ENCODE results near the gene ZNF493.

The ZNF493 gene

DNA sequence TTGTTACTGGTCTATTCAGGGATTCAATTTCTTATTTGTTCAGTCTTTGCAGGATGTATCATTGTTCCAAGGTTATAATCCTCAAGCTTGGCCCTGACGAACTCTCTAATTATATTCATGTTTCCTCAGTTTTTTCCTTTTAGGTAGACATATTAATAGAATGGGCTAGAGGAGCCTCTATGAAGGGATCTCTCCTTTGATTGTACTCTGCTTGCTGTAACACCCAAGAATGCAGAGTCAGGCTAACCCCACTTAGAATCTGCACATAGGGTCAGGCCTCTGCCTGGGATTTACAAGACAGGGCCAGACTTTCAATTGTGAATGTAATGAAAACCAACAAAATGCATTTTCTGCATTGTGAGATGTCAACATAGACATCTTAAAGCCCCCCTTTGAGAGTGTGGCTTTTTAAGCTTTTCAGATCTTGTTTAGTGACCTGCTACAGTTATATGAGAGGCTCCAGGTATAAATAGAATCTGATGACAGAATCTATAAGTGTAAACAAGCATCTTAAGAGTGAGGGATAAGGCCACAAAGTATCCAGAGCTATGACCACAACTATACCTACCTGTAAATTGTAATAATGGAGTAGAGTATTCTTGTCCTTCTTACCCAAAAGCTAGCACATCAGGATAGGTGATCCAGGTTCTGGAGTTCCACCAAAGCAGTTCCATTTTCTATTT, 5.5 kb downstream of the ZNF493 start:
- DNase-seq (ENCODE audit: extremely low read depth, low read depth), result no peak

DNA sequence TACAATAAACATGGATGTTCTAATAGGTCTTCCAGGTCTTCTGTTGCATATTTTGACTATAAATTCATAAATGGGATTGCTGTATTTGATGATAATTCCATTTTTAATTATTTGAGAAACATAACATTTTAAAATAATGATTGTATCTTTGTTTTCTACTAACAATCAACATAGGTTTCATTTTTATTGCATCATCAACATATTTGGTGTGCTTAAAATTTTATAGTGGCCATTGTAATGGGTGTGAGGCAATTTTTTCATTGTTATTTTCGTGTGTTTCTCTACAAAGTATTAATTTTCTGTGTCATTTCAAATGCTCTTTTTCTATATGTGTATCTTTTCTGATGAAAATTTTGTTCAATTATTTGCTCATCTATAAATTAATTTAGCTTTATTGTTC, 13.2 kb downstream of the ZNF493 start:
- DNase-seq (ENCODE audit: extremely low read depth, low read depth), result no peak
- TF ChIP-seq, protein P1, sequence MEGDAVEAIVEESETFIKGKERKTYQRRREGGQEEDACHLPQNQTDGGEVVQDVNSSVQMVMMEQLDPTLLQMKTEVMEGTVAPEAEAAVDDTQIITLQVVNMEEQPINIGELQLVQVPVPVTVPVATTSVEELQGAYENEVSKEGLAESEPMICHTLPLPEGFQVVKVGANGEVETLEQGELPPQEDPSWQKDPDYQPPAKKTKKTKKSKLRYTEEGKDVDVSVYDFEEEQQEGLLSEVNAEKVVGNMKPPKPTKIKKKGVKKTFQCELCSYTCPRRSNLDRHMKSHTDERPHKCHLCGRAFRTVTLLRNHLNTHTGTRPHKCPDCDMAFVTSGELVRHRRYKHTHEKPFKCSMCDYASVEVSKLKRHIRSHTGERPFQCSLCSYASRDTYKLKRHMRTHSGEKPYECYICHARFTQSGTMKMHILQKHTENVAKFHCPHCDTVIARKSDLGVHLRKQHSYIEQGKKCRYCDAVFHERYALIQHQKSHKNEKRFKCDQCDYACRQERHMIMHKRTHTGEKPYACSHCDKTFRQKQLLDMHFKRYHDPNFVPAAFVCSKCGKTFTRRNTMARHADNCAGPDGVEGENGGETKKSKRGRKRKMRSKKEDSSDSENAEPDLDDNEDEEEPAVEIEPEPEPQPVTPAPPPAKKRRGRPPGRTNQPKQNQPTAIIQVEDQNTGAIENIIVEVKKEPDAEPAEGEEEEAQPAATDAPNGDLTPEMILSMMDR (IDR thresholded peaks at IDR 0.05; ENCODE audit: low read depth, low read length), result no peak

More for the DNA sequence above, 5.5 kb downstream of the ZNF493 start:
- TF ChIP-seq, protein P1 (IDR thresholded peaks at IDR 0.05; ENCODE audit: low read depth, low read length), result no peak

DNA sequence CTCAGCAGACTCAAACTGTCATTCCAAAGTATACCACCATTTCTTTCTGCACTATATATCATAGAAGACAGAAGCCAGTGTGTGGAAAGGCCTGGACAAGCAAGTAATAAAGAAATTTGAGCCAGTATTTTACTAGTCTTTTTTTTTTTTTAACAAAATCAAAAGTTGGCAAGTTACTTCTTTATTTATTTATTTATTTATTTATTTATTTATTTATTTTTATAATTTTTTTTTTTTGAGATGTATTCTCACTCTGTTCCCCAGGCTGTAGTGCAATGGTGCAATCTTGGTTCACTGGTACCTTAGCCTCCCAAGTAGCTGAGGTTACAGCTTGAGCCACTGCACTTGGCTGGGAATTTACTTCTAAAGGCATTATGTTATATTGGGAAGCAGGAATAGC, 25.3 kb downstream of the ZNF493 start:
- TF ChIP-seq, protein P1 (IDR thresholded peaks at IDR 0.05; ENCODE audit: low read depth, low read length), result no peak
- DNase-seq (ENCODE audit: extremely low read depth, low read depth), result no peak

DNA sequence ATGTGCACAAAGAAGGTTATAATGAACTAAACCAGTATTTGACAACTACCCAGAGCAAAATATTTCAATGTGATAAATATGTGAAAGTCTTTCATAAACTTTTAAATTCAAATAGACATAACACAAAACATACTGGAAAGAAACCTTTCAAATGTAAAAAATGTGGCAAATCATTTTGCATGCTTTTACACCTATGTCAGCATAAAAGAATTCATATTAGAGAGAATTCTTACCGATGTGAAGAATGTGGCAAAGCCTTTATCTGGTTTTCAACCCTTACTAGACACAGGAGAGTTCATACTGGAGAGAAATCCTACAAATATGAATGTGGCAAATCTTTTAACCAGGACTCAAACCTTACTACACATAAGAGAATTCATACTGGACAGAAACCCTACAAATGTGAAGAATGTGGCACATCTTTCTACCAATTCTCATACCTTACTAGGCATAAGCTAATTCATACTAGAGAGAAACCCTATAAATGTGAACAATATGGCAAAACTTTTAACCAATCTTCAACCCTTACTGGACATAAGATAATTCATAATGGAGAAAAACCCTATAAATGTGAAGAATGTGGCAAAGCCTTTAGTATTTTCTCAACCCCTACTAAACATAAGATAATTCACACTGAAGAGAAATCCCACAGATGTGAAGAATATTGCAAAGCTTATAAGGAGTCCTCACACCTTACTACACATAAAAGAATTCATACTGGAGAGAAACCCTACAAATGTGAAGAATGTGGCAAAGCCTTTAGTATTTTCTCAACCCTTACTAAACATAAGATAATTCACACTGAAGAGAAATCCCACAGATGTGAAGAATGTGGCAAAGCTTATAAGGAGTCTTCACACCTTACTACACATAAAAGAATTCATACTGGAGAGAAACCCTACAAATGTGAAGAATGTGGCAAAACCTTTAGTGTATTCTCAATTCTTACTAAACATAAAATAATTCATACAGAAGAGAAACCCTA, 26.4 kb downstream of the ZNF493 start:
- DNase-seq (ENCODE audit: extremely low read depth, low read depth), result no peak
- TF ChIP-seq, protein P1 (IDR thresholded peaks at IDR 0.05; ENCODE audit: low read depth, low read length), result no peak

DNA sequence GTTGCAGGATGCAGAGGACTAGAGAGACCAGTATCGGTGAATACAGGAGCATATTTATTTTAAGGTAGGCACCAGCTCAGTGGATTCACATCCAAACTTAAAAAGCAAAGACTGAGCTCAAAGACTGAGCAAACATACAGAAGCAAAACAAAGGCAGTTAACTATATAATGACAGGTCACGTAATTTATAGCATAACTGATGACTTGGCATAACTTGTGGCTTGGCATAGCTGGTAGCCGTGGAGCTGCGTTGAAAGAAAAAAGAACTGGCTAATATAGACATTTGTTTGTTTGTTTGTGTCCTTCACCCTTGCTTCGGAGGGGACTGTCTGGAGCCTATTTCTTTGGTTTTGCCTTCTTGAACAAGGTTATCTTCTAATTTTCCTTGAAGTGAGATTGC, 33.7 kb downstream of the ZNF493 start:
- TF ChIP-seq, protein P1 (IDR thresholded peaks at IDR 0.05; ENCODE audit: low read depth, low read length), result no peak
- no peak for DNase-seq (ENCODE audit: extremely low read depth, low read depth)

DNA sequence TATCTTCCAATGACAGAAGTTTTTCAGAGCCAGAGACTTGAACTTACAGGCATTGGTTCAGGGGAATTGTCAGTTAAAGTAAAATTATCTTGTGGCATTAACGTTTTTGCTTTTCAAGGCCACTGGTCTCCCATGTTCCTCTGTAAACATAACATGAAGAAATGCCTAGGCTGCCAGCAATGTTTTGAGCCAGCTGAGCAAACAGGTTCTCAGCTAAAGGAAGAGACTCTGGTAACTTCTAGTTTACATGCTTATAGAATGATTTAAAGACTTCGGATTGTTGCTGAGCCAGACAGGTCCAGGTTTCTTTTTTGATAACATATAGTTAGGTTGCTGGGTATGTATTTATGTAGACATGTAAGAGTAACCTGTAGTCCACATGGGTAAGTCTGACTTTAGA, 35.7 kb downstream of the ZNF493 start:
- no peak for DNase-seq (ENCODE audit: extremely low read depth, low read depth)

More for the DNA sequence above, 35.7 kb downstream of the ZNF493 start:
- TF ChIP-seq, protein P1 (IDR thresholded peaks at IDR 0.05; ENCODE audit: low read depth, low read length), result no peak
